Middle frontal gyrus (tissue), 1 donor: ENCODE data around the gene ATP7B.

ENCODE experiments used
- DNase-seq: peaks from one replicate; pipeline ENCODE4 v3.0.0-alpha.2; 2015; ENCODE audit warnings: low spot score; ENCODE audit errors: extremely low spot score

ATP7B gene

GRCh38 chr13:51894239-51894638, 117.0 kb downstream of the ATP7B start:
- no peak for DNase-seq

- no peak for DNase-seq
Measured at GRCh38 chr13:51892657-51893056, 118.6 kb downstream of the ATP7B start.

DNA sequence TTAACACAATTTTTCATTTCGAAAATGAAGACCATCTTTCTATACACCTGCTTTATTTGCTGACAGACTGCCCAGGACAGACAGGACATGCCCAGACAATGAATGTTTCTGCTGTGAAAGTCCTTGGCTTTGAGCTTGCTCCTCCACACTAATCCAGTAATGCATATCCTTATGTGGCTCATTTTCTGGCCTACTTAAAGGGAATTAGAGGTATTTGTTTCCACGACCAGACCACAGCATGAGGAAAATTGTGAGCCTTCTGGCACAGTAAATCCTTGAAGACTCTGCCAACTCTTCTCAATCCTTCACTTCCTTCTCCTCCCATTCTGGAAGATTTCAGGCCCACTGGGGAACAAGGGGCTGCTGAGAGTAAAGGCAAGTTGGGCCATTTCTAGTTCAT, 123.8 kb downstream of the ATP7B start:
- no peak for DNase-seq

DNA sequence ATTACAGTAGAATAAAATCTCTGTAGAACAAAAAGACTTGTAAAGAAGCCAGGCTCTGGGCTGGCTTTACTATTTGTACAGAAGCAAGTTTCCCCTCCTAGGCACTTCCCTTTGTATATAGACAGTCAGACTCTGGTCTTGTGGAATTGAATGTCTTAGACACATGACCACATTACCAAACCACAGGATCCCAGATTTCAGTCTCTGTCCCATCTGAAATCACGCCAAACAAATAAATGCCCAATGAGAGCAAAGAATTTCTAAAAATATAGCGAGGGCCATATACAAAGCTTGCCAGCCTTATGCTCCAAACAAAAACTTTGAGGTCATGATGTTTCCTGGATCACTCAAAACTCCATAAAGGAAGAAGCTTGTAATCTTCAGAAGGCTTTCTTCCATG, 125.6 kb downstream of the ATP7B start:
- DNase-seq, result no peak

- no peak for DNase-seq
Measured at GRCh38 chr13:51883226-51883600, 128.0 kb downstream of the ATP7B start.
